Memory B cell (primary cell): ENCODE measurements around the gene TSGA10IP.

Experiments used
- ATAC-seq: fragments of 150-1000 bp; cut with Tn5 transposase; 2 replicates; pipeline ENCODE4 v1.10.0; 2021; ENCODE audit warnings: low read depth, mild to moderate bottlenecking, moderate library complexity
- DNase-seq, 2 donors: peaks; one replicate each; pipeline ENCODE4 v3.0.0; 2022; ENCODE audit warnings: low spot score in 2 of 2
- H3K27ac Mint-ChIP-seq: one replicate; pipeline ENCODE4 v1.8.0; 2022; ENCODE audit warnings: mild to moderate bottlenecking, moderate library complexity, mixed read lengths
- H3K27me3 Mint-ChIP-seq: one replicate; pipeline ENCODE4 v1.8.0; 2022; ENCODE audit warnings: mixed read lengths
- H3K36me3 Mint-ChIP-seq: one replicate; pipeline ENCODE4 v1.8.0; 2022; ENCODE audit warnings: mild to moderate bottlenecking, mixed read lengths
- H3K4me1 Mint-ChIP-seq: one replicate; pipeline ENCODE4 v1.8.0; 2022; ENCODE audit warnings: mixed read lengths
- H3K4me3 Mint-ChIP-seq: one replicate; pipeline ENCODE4 v1.8.0; 2022; ENCODE audit warnings: mild to moderate bottlenecking, moderate library complexity, mixed read lengths
- H3K9me3 Mint-ChIP-seq: one replicate; pipeline ENCODE4 v1.8.0; 2022; ENCODE audit warnings: mixed read lengths

The TSGA10IP gene

GRCh38 chr11:65921876-65922275 lies 23.4 kb upstream of the TSGA10IP start:
- peaks cover 11% of the 10 kb centered on the region for H3K36me3 Mint-ChIP-seq
- no peaks in the 10 kb centered on the region for H3K27me3 Mint-ChIP-seq
- peaks cover 8% of the 10 kb centered on the region for H3K4me1 Mint-ChIP-seq
- DNase-seq (no peak), ATAC-seq (no peak)
- H3K9me3 Mint-ChIP-seq, result no peaks in the 10 kb centered on the region
- no peak overlapping the region for H3K4me3 Mint-ChIP-seq
- no peak overlapping the region for H3K27ac Mint-ChIP-seq

DNA sequence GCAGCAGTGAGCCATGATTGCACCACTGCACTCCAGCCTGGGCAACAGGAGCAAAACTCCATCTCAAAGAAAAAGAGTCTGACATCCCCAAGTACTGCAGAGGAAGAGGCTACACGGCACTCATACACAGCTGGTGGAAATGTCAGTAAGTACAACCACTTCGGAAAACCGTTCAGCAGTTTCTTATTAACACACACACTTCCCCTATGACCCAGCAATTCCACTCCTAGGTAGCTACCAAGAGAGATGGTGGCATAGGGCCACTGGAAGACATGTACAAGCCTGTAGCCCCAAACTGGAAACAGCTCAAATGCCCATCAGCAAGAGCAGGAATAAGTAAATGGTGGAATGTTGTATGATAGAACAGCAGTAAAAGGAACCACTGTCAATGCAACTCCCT lies 22.7 kb upstream of the TSGA10IP start:
- Mint-ChIP-seq H3K27me3 (no peaks in the 10 kb centered on the region), H3K36me3 (peaks cover 8% of the 10 kb centered on the region), H3K27ac (no peak overlapping the region), H3K4me1 (peaks cover 9% of the 10 kb centered on the region), H3K9me3 (no peaks in the 10 kb centered on the region), H3K4me3 (no peak overlapping the region)
- no peak for ATAC-seq
- no peak for DNase-seq

GRCh38 chr11:65925397-65925796 lies 19.9 kb upstream of the TSGA10IP start:
- Mint-ChIP-seq H3K27ac (no peak overlapping the region), H3K27me3 (no peaks in the 10 kb centered on the region), H3K4me3 (no peak overlapping the region), H3K36me3 (peaks cover 8% of the 10 kb centered on the region), H3K4me1 (peaks cover 19% of the 10 kb centered on the region), H3K9me3 (no peaks in the 10 kb centered on the region)
- DNase-seq (no peak), ATAC-seq (no peak)

GRCh38 chr11:65927904-65928397 lies 17.3 kb upstream of the TSGA10IP start:
- peak overlapping the region; percentile 91 for H3K27ac Mint-ChIP-seq
- no peaks in the 10 kb centered on the region for H3K9me3 Mint-ChIP-seq

GRCh38 chr11:65928667-65929066 lies 16.6 kb upstream of the TSGA10IP start:
- peaks cover 17% of the 10 kb centered on the region for H3K4me1 Mint-ChIP-seq

More at GRCh38 chr11:65927904-65928397, 17.3 kb upstream of the TSGA10IP start:
- Mint-ChIP-seq H3K36me3 (peaks cover 1% of the 10 kb centered on the region), H3K4me1 (peaks cover 17% of the 10 kb centered on the region), H3K27me3 (no peaks in the 10 kb centered on the region), H3K4me3 (peak overlapping the region; percentile 54)
- DNase-seq (peak; percentile 47 to 58), ATAC-seq (peak; percentile 99)

GRCh38 chr11:65931773-65932557 lies 13.3 kb upstream of the TSGA10IP start:
- Mint-ChIP-seq H3K36me3 (no peaks in the 10 kb centered on the region), H3K9me3 (no peaks in the 10 kb centered on the region), H3K27me3 (no peaks in the 10 kb centered on the region), H3K4me1 (peaks cover 17% of the 10 kb centered on the region), H3K27ac (no peak overlapping the region), H3K4me3 (no peak overlapping the region)
- no peak for ATAC-seq
- DNase-seq, result no peak

More at GRCh38 chr11:65928667-65929066, 16.6 kb upstream of the TSGA10IP start:
- Mint-ChIP-seq H3K27ac (peak overlapping the region; percentile 91), H3K27me3 (no peaks in the 10 kb centered on the region), H3K4me3 (peak overlapping the region; percentile 54), H3K36me3 (peaks cover 1% of the 10 kb centered on the region), H3K9me3 (no peaks in the 10 kb centered on the region)
- DNase-seq, result no peak
- ATAC-seq, result no peak

GRCh38 chr11:65932558-65932919 lies 12.7 kb upstream of the TSGA10IP start:
- peaks cover 12% of the 10 kb centered on the region for H3K4me1 Mint-ChIP-seq
- no peaks in the 10 kb centered on the region for H3K27me3 Mint-ChIP-seq
- H3K36me3 Mint-ChIP-seq, result no peaks in the 10 kb centered on the region
- H3K9me3 Mint-ChIP-seq, result no peaks in the 10 kb centered on the region
- DNase-seq, result no peak
- no peak for ATAC-seq
- no peak overlapping the region for H3K27ac Mint-ChIP-seq
- no peak overlapping the region for H3K4me3 Mint-ChIP-seq

DNA sequence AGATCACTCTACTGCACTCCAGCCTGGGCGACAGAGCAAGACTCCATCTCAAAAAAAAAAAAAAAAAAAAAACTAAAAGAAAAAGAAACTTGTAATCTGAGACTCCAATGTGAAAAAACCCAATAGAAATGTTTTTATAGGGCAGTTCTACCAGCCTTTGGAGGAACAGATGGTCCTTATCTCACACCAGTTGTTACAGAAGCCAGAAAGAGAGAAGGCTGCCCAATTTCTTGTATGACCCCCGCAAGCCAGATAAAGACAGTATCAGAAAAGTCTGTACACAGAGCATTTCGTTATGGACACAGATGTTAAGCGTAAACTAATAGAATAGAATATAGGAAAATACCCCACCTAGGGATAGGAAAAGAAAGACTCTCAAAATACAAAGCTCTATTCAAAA lies 11.3 kb upstream of the TSGA10IP start:
- H3K27me3 Mint-ChIP-seq, result peaks cover 2% of the 10 kb centered on the region
- no peak for DNase-seq
- ATAC-seq, result no peak
- H3K4me3 Mint-ChIP-seq, result no peak overlapping the region
- H3K36me3 Mint-ChIP-seq, result no peaks in the 10 kb centered on the region
- no peaks in the 10 kb centered on the region for H3K9me3 Mint-ChIP-seq
- H3K4me1 Mint-ChIP-seq, result no peaks in the 10 kb centered on the region
- no peak overlapping the region for H3K27ac Mint-ChIP-seq

- H3K27ac Mint-ChIP-seq, result no peak overlapping the region
- no peaks in the 10 kb centered on the region for H3K9me3 Mint-ChIP-seq
- H3K36me3 Mint-ChIP-seq, result no peaks in the 10 kb centered on the region
- H3K27me3 Mint-ChIP-seq, result peaks cover 2% of the 10 kb centered on the region
- H3K4me1 Mint-ChIP-seq, result peaks cover 8% of the 10 kb centered on the region
- H3K4me3 Mint-ChIP-seq, result no peak overlapping the region
- ATAC-seq (no peak), DNase-seq (no peak)
Observed at GRCh38 chr11:65937766-65938165, 7.5 kb upstream of the TSGA10IP start.

- peak overlapping the region; percentile 0 for H3K27ac Mint-ChIP-seq
- H3K36me3 Mint-ChIP-seq, result no peaks in the 10 kb centered on the region
Observed at GRCh38 chr11:65941720-65942310, 3.5 kb upstream of the TSGA10IP start.

GRCh38 chr11:65942531-65942930 lies 2.7 kb upstream of the TSGA10IP start:
- Mint-ChIP-seq H3K27ac (no peak overlapping the region), H3K4me3 (no peak overlapping the region), H3K27me3 (peaks cover 2% of the 10 kb centered on the region), H3K9me3 (no peaks in the 10 kb centered on the region), H3K4me1 (peaks cover 8% of the 10 kb centered on the region), H3K36me3 (no peaks in the 10 kb centered on the region)
- no peak for ATAC-seq
- DNase-seq, result no peak

More at GRCh38 chr11:65941720-65942310, 3.5 kb upstream of the TSGA10IP start:
- DNase-seq (no peak), ATAC-seq (peak; percentile 4)
- Mint-ChIP-seq H3K4me1 (peaks cover 8% of the 10 kb centered on the region), H3K27me3 (peaks cover 2% of the 10 kb centered on the region), H3K9me3 (no peaks in the 10 kb centered on the region), H3K4me3 (no peak overlapping the region)

GRCh38 chr11:65944191-65944590 lies 1.1 kb upstream of the TSGA10IP start:
- no peak for ATAC-seq
- no peak overlapping the region for H3K27ac Mint-ChIP-seq
- peaks cover 8% of the 10 kb centered on the region for H3K4me1 Mint-ChIP-seq
- no peak for DNase-seq
- no peaks in the 10 kb centered on the region for H3K9me3 Mint-ChIP-seq
- no peaks in the 10 kb centered on the region for H3K36me3 Mint-ChIP-seq
- H3K27me3 Mint-ChIP-seq, result no peaks in the 10 kb centered on the region
- H3K4me3 Mint-ChIP-seq, result no peak overlapping the region

DNA sequence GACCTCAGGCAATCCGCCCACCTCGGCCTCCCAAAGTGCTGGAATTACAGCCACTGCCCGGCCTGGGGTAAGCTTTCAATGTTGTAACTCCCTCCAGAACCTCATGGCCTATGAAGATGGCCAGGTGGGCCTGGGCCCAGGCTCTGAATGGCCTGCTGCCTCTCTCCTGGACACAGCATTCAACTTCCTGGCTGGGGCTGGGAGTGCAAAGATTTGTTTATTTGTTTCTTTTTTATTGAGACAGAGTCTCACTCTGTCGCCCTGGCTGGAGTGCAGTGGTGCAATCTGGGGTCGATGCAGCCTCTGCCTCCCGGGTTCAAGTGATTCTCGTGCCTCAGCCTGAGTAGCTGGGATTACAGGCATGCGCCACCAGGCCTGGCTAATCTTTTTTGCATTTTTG lies 513 bp upstream of the TSGA10IP start:
- H3K27ac Mint-ChIP-seq, result no peak overlapping the region
- ATAC-seq, result no peak
- H3K36me3 Mint-ChIP-seq, result no peaks in the 10 kb centered on the region

GRCh38 chr11:65945941-65946558 lies 770 bp downstream of the TSGA10IP start:
- H3K9me3 Mint-ChIP-seq, result no peaks in the 10 kb centered on the region
- H3K27me3 Mint-ChIP-seq, result no peaks in the 10 kb centered on the region
- no peak for ATAC-seq
- DNase-seq, result no peak
- no peak overlapping the region for H3K27ac Mint-ChIP-seq
- H3K4me1 Mint-ChIP-seq, result peaks cover 7% of the 10 kb centered on the region
- no peak overlapping the region for H3K4me3 Mint-ChIP-seq
- H3K36me3 Mint-ChIP-seq, result no peaks in the 10 kb centered on the region

More for the DNA sequence above, 513 bp upstream of the TSGA10IP start:
- Mint-ChIP-seq H3K27me3 (no peaks in the 10 kb centered on the region), H3K4me3 (no peak overlapping the region), H3K9me3 (no peaks in the 10 kb centered on the region), H3K4me1 (peaks cover 8% of the 10 kb centered on the region)
- DNase-seq, result no peak
